MM.1S (cell line): Measurements from ENCODE around the gene RAB25.

ENCODE experiments used
- EZH2 ChIP-seq: fragments of 300-600 bp; sonication (generic); optimal IDR thresholded peaks from 2 replicates; pipeline ENCODE3; 2017; ENCODE audit warnings: low read depth, mild to moderate bottlenecking, antibody characterized with exemption, low read length, mixed read lengths
- TF ChIP-seq, protein P1 (sequence below): fragments of 300-600 bp; sonication (generic); IDR thresholded peaks from 2 replicates; pipeline ENCODE4 v1.5.1; 2016; ENCODE audit warnings: antibody characterized with exemption, low read length, mixed read lengths

DNA sequence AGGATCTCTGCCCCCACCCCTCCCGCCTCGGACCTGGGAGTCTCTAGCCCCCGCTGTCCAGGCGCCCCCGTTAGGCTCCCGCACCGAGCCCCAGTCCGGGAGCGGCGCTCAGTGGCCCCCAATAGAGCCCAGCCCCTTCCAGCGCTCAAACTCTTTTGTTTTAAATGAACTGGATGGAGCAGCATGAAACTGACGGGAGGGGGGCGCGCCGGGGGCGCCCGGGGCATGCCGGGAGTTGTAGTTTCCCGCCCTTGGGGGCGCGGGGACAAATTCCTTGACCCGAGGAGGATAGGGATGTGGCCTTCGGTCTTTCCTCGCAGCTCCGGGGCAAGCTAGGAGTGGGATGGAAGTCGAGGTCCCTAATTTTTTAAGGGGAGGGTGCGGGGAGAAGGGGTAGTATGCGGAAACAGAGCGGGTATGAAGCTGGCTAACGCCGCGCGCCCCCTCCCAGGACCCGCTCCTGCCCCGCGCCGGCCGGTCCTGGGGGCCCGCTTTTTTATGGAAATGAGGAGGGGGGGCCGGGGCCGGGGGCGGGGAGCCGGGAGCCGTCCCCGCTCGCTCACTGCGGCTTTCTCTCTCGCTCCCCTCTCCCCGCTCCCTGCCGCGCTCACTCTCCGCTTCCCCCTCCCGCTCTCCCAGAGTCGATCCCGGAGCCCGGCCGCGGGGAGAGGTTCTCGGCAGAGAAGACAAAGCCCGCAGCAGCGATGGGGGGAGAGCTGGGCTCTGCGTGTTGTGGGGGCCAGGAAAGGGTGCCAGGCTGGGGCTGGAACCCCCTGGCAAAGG, 21.5 kb downstream of the RAB25 start, which contains the start of gene MEX3A:
- TF ChIP-seq, protein P1, sequence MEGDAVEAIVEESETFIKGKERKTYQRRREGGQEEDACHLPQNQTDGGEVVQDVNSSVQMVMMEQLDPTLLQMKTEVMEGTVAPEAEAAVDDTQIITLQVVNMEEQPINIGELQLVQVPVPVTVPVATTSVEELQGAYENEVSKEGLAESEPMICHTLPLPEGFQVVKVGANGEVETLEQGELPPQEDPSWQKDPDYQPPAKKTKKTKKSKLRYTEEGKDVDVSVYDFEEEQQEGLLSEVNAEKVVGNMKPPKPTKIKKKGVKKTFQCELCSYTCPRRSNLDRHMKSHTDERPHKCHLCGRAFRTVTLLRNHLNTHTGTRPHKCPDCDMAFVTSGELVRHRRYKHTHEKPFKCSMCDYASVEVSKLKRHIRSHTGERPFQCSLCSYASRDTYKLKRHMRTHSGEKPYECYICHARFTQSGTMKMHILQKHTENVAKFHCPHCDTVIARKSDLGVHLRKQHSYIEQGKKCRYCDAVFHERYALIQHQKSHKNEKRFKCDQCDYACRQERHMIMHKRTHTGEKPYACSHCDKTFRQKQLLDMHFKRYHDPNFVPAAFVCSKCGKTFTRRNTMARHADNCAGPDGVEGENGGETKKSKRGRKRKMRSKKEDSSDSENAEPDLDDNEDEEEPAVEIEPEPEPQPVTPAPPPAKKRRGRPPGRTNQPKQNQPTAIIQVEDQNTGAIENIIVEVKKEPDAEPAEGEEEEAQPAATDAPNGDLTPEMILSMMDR: no peak
- no peak for TF ChIP-seq EZH2
